K562 (cell line): ENCODE measurements around the gene ARMH3. TPM values are rescaled to one million over a fixed set of nuclear protein-coding genes. Genes with fewer than 3 reads are reported as not detected.

Source experiments
- ATAC-seq: fragments of 200-7000 bp; cut with Tn5 transposase; 3 replicates; pipeline ENCODE4 v1.9.1; 2020; ENCODE audit warnings: moderate library complexity
- BruUV-seq: library from RNA; stranded (reverse); fragments of 400-500 nt; replicated peaks from 2 replicates; lab custom pipeline; 2021; lab: Mats Ljungman, UMichigan
- CTCF ChIA-PET: fragments of 300-600 bp; formaldehyde crosslinking; extraction: SDS; loops from one replicate; lab custom pipeline; 2021; ENCODE audit warnings: low intra/inter-chr PET ratio; lab: Yijun Ruan, JAX
- POLR2A ChIA-PET: fragments of 300-600, 350-650 bp; sonication (Branson Sonifier 250); formaldehyde crosslinking; extraction: SDS; loops from one replicate; lab custom pipeline; 2021; ENCODE audit warnings: antibody characterized with exemption, inconsistent platforms; lab: Yijun Ruan, JAX
- DNase-seq, 4 experiments: peaks; one replicate each; pipeline versions ENCODE4 v3.0.0 to v3.0.0-alpha.2; 2011 to 2018; ENCODE audit warnings: low spot score in 3 of 4, mixed read lengths in 3 of 4; ENCODE audit errors: extremely low read depth in 1 of 4
- FAIRE-seq: peaks from 2 replicates; lab custom pipeline; 2011; peaks lifted over from hg19 to GRCh38; lab: Jason Lieb, UNC
- H2AFZ ChIP-seq: 2 replicates; pipeline ENCODE4 v1.6.0; 2011; ENCODE audit warnings: low read depth, low read length, control low read depth, inconsistent platforms
- H3K27ac ChIP-seq: fragments of 200-600 bp; 3 replicates; pipeline ENCODE4 v1.8.0; 2011; ENCODE audit warnings: low read depth, mild to moderate bottlenecking, control low read depth, inconsistent platforms, low read length, moderate library complexity, mixed read lengths; ENCODE audit errors: extremely low read depth
- H3K27me3 ChIP-seq, 2 experiments: fragments of 300-600 bp in 1 of 2; 2 replicates in 1 of 2; 3 replicates in 1 of 2; pipeline versions ENCODE4 v1.6.0 to v1.8.0; 2011; ENCODE audit warnings: inconsistent platforms in 2 of 2, low read length in 2 of 2, mild to moderate bottlenecking in 1 of 2, mixed read lengths in 1 of 2, moderate library complexity in 1 of 2; ENCODE audit not compliant: control insufficient read depth in 2 of 2, insufficient read depth in 2 of 2
- H3K36me3 ChIP-seq: fragments of 300-600 bp; 3 replicates; pipeline ENCODE4 v1.8.0; 2011; ENCODE audit warnings: mild to moderate bottlenecking, low read length, inconsistent platforms; ENCODE audit not compliant: control insufficient read depth, insufficient read depth
- H3K4me1 ChIP-seq, 2 experiments: fragments of 200-600 bp in 1 of 2; replicated peaks in 1 of 2; 2 replicates in 1 of 2; 3 replicates in 1 of 2; pipeline versions ENCODE4 v1.5.1 to v1.8.0; 2011; ENCODE audit warnings: inconsistent platforms in 2 of 2, low read length in 2 of 2, mild to moderate bottlenecking in 1 of 2, mixed read lengths in 1 of 2, moderate library complexity in 1 of 2; ENCODE audit not compliant: control insufficient read depth in 2 of 2, insufficient read depth in 2 of 2
- H3K4me2 ChIP-seq: 2 replicates; pipeline ENCODE4 v1.6.1; 2011; ENCODE audit warnings: low read length, control low read depth, inconsistent platforms, mixed read lengths; ENCODE audit not compliant: insufficient read depth
- H3K4me3 ChIP-seq: fragments of 200-600 bp; sonication (generic), shearing (Covaris generic); 2 replicates; pipeline ENCODE4 v1.5.1; 2016; ENCODE audit warnings: control low read depth, inconsistent platforms
- H3K79me2 ChIP-seq: fragments of 200-600 bp; 3 replicates; pipeline ENCODE4 v1.8.0; 2011; ENCODE audit warnings: low read length, inconsistent platforms; ENCODE audit not compliant: control insufficient read depth, insufficient read depth
- H3K9ac ChIP-seq, 2 experiments: 2 replicates each; pipeline versions ENCODE4 v1.6.0 to v1.6.1; 2011; ENCODE audit warnings: low read depth in 2 of 2, low read length in 2 of 2, control low read depth in 1 of 2, inconsistent platforms in 1 of 2, mild to moderate bottlenecking in 1 of 2, mixed read lengths in 1 of 2; ENCODE audit not compliant: insufficient read depth in 1 of 2
- H3K9me1 ChIP-seq: one replicate; pipeline ENCODE4 v1.6.0; 2011; ENCODE audit warnings: inconsistent platforms, mild to moderate bottlenecking, low read length, moderate library complexity; ENCODE audit not compliant: control insufficient read depth, insufficient read depth
- H3K9me3 ChIP-seq: replicated peaks from 2 replicates; pipeline ENCODE4 v1.5.1; 2011; ENCODE audit warnings: low read depth, low read length, inconsistent platforms; ENCODE audit not compliant: control insufficient read depth, insufficient read depth
- H4K20me1 ChIP-seq: replicated peaks from 2 replicates; pipeline ENCODE4 v1.6.1; 2011; ENCODE audit warnings: low read length, inconsistent platforms, mixed read lengths; ENCODE audit not compliant: control insufficient read depth, insufficient read depth
- ARID3A ChIP-seq: IDR thresholded peaks from 2 replicates; pipeline ENCODE4 v1.6.1; 2012; ENCODE audit warnings: low read depth, low read length, improper control_type of control experiment, borderline replicate concordance
- E2F1 ChIP-seq: sonication (generic); formaldehyde crosslinking; IDR thresholded peaks from 2 replicates; pipeline ENCODE4 v1.8.1; 2023; ENCODE audit warnings: mild to moderate bottlenecking, missing genetic modification reagents, moderate library complexity
- ELK3 ChIP-seq: fragments of 450-650 bp; formaldehyde crosslinking; IDR thresholded peaks from 2 replicates; pipeline ENCODE4 v1.4.0; 2020; ENCODE audit warnings: mild to moderate bottlenecking
- FOXA1 ChIP-seq: fragments of 450-650 bp; IDR thresholded peaks from 2 replicates; pipeline ENCODE4 v1.6.1; 2016; ENCODE audit warnings: mild to moderate bottlenecking, borderline replicate concordance
- GTF2A2 ChIP-seq: IDR thresholded peaks from 2 replicates; pipeline ENCODE4 v1.6.1; 2016; ENCODE audit warnings: mild to moderate bottlenecking, missing genetic modification characterization, missing compliant biosample characterization
- HNRNPL ChIP-seq: fragments of 200-400 bp; formaldehyde crosslinking; IDR thresholded peaks from 2 replicates; pipeline ENCODE4 v1.6.1; 2017; ENCODE audit warnings: low read depth, mild to moderate bottlenecking, low read length
- JUNB ChIP-seq: fragments of 450-650 bp; formaldehyde crosslinking; conservative IDR thresholded peaks from 2 replicates; pipeline ENCODE4 v1.4.0; 2020; ENCODE audit warnings: mild to moderate bottlenecking
- MIER1 ChIP-seq: fragments of 450-650 bp; IDR thresholded peaks from 2 replicates; pipeline ENCODE4 v1.6.1; 2016; ENCODE audit warnings: antibody characterized with exemption, mild to moderate bottlenecking, low read depth
- MLLT1 ChIP-seq, 2 experiments: fragments of 450-650 bp; IDR thresholded peaks; 2 replicates each; pipeline ENCODE4 v1.6.1; 2016
- NELFE ChIP-seq: IDR thresholded peaks from 2 replicates; pipeline ENCODE4 v1.6.1; 2011; ENCODE audit warnings: mild to moderate bottlenecking; ENCODE audit not compliant: insufficient read depth, insufficient read length
- NFIX ChIP-seq: fragments of 250-450 bp; sonication (Bioruptor Pico); IDR thresholded peaks from 2 replicates; pipeline ENCODE4 v1.4.0; 2020; ENCODE audit warnings: low read depth, mild to moderate bottlenecking, moderate library complexity
- POLR2AphosphoS5 ChIP-seq: IDR thresholded peaks from 2 replicates; pipeline ENCODE4 v1.6.1; 2011; ENCODE audit warnings: mild to moderate bottlenecking, low read depth, low read length, moderate library complexity; ENCODE audit not compliant: control insufficient read depth, insufficient read depth
- TCF7 ChIP-seq: sonication (generic); IDR thresholded peaks from 2 replicates; pipeline ENCODE4 v1.6.1; 2016; ENCODE audit warnings: antibody characterized with exemption, borderline replicate concordance
- XRCC3 ChIP-seq: fragments of 450-650 bp; IDR thresholded peaks from 2 replicates; pipeline ENCODE4 v1.6.1; 2017; ENCODE audit warnings: mild to moderate bottlenecking, moderate library complexity
- ZNF695 ChIP-seq: fragments of 450-650 bp; formaldehyde crosslinking; IDR thresholded peaks from 2 replicates; pipeline ENCODE4 v1.4.0; 2020; ENCODE audit warnings: mild to moderate bottlenecking, moderate library complexity
- ZNF766 ChIP-seq: fragments of 200-800 bp; sonication (Bioruptor generic); conservative IDR thresholded peaks from 2 replicates; pipeline ENCODE4 v1.6.1; 2016; ENCODE audit warnings: missing genetic modification characterization, missing compliant biosample characterization
- WGBS: fragments of 100-300 bp; shearing (Covaris generic); methylation state at CpG from one replicate; pipeline ENCODE4 v1.1.6; 2016; ENCODE audit warnings: low coverage, mixed read lengths; ENCODE audit not compliant: insufficient coverage; ENCODE audit errors: missing lambda C conversion rate; 5-methylcytosine and 5-hydroxymethylcytosine counted together
- in situ Hi-C: fragments of 300-500 bp; cut with MboI; formaldehyde crosslinking; loops from 4 replicates; pipeline ENCODE4 v1.15.0; 2018; ENCODE audit warnings: inconsistent platforms, mixed read lengths
- intact Hi-C: fragments of 100-400 bp; cut with micrococcal nuclease; formaldehyde crosslinking; loops from 2 replicates; pipeline ENCODE4 v1.14.2; 2022
- polyA plus RNA-seq, 8 experiments: library from polyadenylated mRNA; depleted of rRNA in 4 of 8; stranded (reverse) in 5 of 8; unstranded in 3 of 8; fragments of >200 nt; fragmentation: Nextera tagmentation in 2 of 8; fragmentation: Illumina TruSeq in 1 of 8; extraction: Ambion mirVana in 2 of 8; extraction: Trizol in 1 of 8; gene quantifications; 2 replicates each; pipeline versions ENCODE4 v1.2.1 to v1.2.3, GENCODE V29; 2011 to 2014; ENCODE audit warnings: inconsistent platforms in 1 of 8, missing spikeins in 1 of 8
- total RNA-seq, 7 experiments: library from RNA; depleted of rRNA in 6 of 7; stranded (reverse); fragments of >200 nt in 6 of 7; fragmentation: Illumina TruSeq in 2 of 7; extraction: Trizol in 2 of 7; gene quantifications; 2 replicates each; pipeline versions ENCODE4 v1.2.1 to v1.2.3, GENCODE V29; 2011 to 2021; ENCODE audit warnings: low replicate concordance in 1 of 7

The ARMH3 gene
- total and polyA plus RNA-seq, 9 of the 15 experiments (the other 6 are each of a cell fraction or from before 2014, with no cell fraction given) = 0.29 to 0.73 TPM; not detected in 7

- Histone ChIP-seq H3K9me3 (no peaks in the 10 kb centered on the region), H4K20me1 (peaks cover 5% of the 10 kb centered on the region; the same call in 1 of the 2 replicates), H3K9me1 (peaks cover 4% of the 10 kb centered on the region), H3K27me3 (no peaks in the 10 kb centered on the region), H3K4me2 (no peak overlapping the region), H3K4me3 (no peak overlapping the region), H3K79me2 (peaks cover 21% of the 10 kb centered on the region), H3K4me1 (peaks cover 25 to 38% of the 10 kb centered on the region in 2 experiments; a peak in 4 of 5 replicates), H3K9ac (peak overlapping the region in 1 of 2 experiments; percentile 99; a peak in 2 of 4 replicates), H3K27ac (no peak overlapping the region), H2AFZ (no peak overlapping the region), H3K36me3 (peaks cover 9% of the 10 kb centered on the region; the same call in 1 of the 3 replicates)
- no peak for TF ChIP-seq JUNB (CRISPR knock-in tag)
- TF ChIP-seq ARID3A = no peak
- no peak for TF ChIP-seq NELFE
- TF ChIP-seq POLR2AphosphoS5 = no peak
- TF ChIP-seq ELK3 = no peak
- TF ChIP-seq GTF2A2 = no peak
- no peak for TF ChIP-seq HNRNPL
- no peak for TF ChIP-seq TCF7
- no peak for TF ChIP-seq FOXA1
- no peak for TF ChIP-seq ZNF695 (CRISPR knock-in tag)
- no peak for TF ChIP-seq XRCC3
- TF ChIP-seq NFIX = no peak
- TF ChIP-seq MIER1 = no peak
- TF ChIP-seq E2F1 (CRISPR knock-in tag) = no peak
- no peak for TF ChIP-seq MLLT1 (IDR thresholded peaks at IDR 0.05)
- TF ChIP-seq ZNF766 = no peak
- no peak for FAIRE-seq
- BruUV-seq = no TSS peak
- WGBS = 72% methylated on average over 4 of the region's 18 CpGs
- DNase-seq = no peak
- in situ Hi-C loops (no loop called here), intact Hi-C loops (loop anchor here (5.0 kb wide), 1 partner anchor 855 kb away; no protein-coding TSS in a partner anchor)
- POLR2A ChIA-PET = interaction anchor here (0.7 to 2.9 kb wide), 5 partner anchors 9 to 100 kb away, joined by 3 to 17 read pairs (median 3); no protein-coding TSS in a partner anchor
- CTCF ChIA-PET = no interaction called here
- ATAC-seq = no peak
Observed at GRCh38 chr10:102067091-102067916, 11.3 kb upstream of the ARMH3 start.
